ENCODE results near the gene PHF14. TPM values are rescaled to one million over a fixed set of nuclear protein-coding genes. Genes with fewer than 3 reads are reported as not detected.

Gene PHF14
- total and polyA plus RNA-seq, 4 donors, result 6.9 to 24.4 (median 15.3) TPM

- no peaks in the 10 kb centered on the region for H3K9me3 ChIP-seq (ENCODE audit: control insufficient read depth in 4 of 4, low read length in 3 of 4)
- 86% methylated on average over 8 of the region's 8 CpGs for WGBS
- H3K27me3 ChIP-seq (ENCODE audit: control insufficient read depth in 4 of 4, insufficient read depth in 4 of 4, low read length in 3 of 4), result no peaks in the 10 kb centered on the region
- no peak overlapping the region for H3K27ac ChIP-seq (ENCODE audit: low read depth in 1 of 2, low read length in 2 of 2)
- no peak for DNase-seq (ENCODE audit: low spot score)
- H3K4me1 ChIP-seq (ENCODE audit: control insufficient read depth in 4 of 4, insufficient read depth in 4 of 4, low read length in 3 of 4), result peaks cover 0 to 11% (median 5%) of the 10 kb centered on the region in 4 donors
- no peaks in the 10 kb centered on the region for H3K36me3 ChIP-seq (ENCODE audit: control insufficient read depth in 4 of 4, insufficient read depth in 3 of 4, low read depth in 1 of 4, low read length in 3 of 4)
- TF ChIP-seq YY1 (IDR thresholded peaks at IDR 0.05) (no peak), GABPA (IDR thresholded peaks at IDR 0.05 in 1 of 2, conservative IDR thresholded peaks at IDR 0.05 in 1 of 2) (no peak), FOXA1 (IDR thresholded peaks at IDR 0.05) (no peak), JUND (IDR thresholded peaks at IDR 0.05) (no peak), MAX (IDR thresholded peaks at IDR 0.05) (no peak), ATF3 (IDR thresholded peaks at IDR 0.05) (no peak), CTCF (IDR thresholded peaks at IDR 0.05; ENCODE audit: low read depth, low read length, missing input control) (no peak), TAF1 (conservative IDR thresholded peaks at IDR 0.05) (no peak), NR2F2 (IDR thresholded peaks at IDR 0.05) (no peak), RXRA (IDR thresholded peaks at IDR 0.05) (no peak), RAD21 (IDR thresholded peaks at IDR 0.05) (no peak), ZBTB33 (IDR thresholded peaks at IDR 0.05) (no peak), SP1 (IDR thresholded peaks at IDR 0.05) (no peak), HNF4G (IDR thresholded peaks at IDR 0.05) (no peak), FOXA2 (IDR thresholded peaks at IDR 0.05) (no peak), HNF4A (conservative IDR thresholded peaks at IDR 0.05) (no peak), REST (IDR thresholded peaks at IDR 0.05) (no peak)
- H3K9ac ChIP-seq (ENCODE audit: low read depth in 1 of 2, low read length in 2 of 2), result no peak overlapping the region
- H3K4me3 ChIP-seq (ENCODE audit: low read depth in 1 of 3, low read length in 3 of 3), result no peak overlapping the region
Measured at GRCh38 chr7:11188529-11189310, 215.0 kb downstream of the PHF14 start.
